Ishikawa (cell line): Measurements from ENCODE around the gene LDLRAP1.

Source experiments
- CEBPB ChIP-seq: IDR thresholded peaks from 2 replicates; pipeline ENCODE4 v1.6.1; 2012
- CREB1 ChIP-seq: IDR thresholded peaks from 2 replicates; pipeline ENCODE4 v1.6.1; 2012; ENCODE audit warnings: low read depth
- EGR1 ChIP-seq: IDR thresholded peaks from 2 replicates; pipeline ENCODE4 v1.6.1; 2012
- EP300 ChIP-seq: IDR thresholded peaks from 2 replicates; pipeline ENCODE4 v1.6.1; 2012; ENCODE audit warnings: borderline replicate concordance
- FOXM1 ChIP-seq: IDR thresholded peaks from 2 replicates; pipeline ENCODE4 v1.6.1; 2012; ENCODE audit warnings: low read depth, borderline replicate concordance
- NFIC ChIP-seq: IDR thresholded peaks from 2 replicates; pipeline ENCODE4 v1.6.1; 2012
- RAD21 ChIP-seq: IDR thresholded peaks from 2 replicates; pipeline ENCODE4 v1.6.1; 2012; ENCODE audit warnings: low read depth
- TAF1 ChIP-seq: IDR thresholded peaks from 2 replicates; pipeline ENCODE4 v1.6.1; 2012; ENCODE audit warnings: low read depth, mild to moderate bottlenecking
- TCF12 ChIP-seq: IDR thresholded peaks from 2 replicates; pipeline ENCODE4 v1.6.1; 2012; ENCODE audit warnings: low read depth
- TEAD4 ChIP-seq: IDR thresholded peaks from 2 replicates; pipeline ENCODE4 v1.6.1; 2012
- YY1 ChIP-seq: IDR thresholded peaks from 2 replicates; pipeline ENCODE4 v1.6.1; 2012; ENCODE audit warnings: low read depth
- ZBTB7A ChIP-seq: IDR thresholded peaks from 2 replicates; pipeline ENCODE4 v1.6.1; 2012; ENCODE audit warnings: low read depth
- TF ChIP-seq, protein P1 (sequence below): IDR thresholded peaks from 2 replicates; pipeline ENCODE4 v1.6.1; 2012
- TF ChIP-seq, protein P2 (sequence below): IDR thresholded peaks from 2 replicates; pipeline ENCODE4 v1.6.1; 2012; ENCODE audit warnings: low read depth, mild to moderate bottlenecking
- TF ChIP-seq, protein P3 (sequence below): IDR thresholded peaks from 2 replicates; pipeline ENCODE4 v1.6.1; 2012

The LDLRAP1 gene

GRCh38 chr1:25555753-25556092 lies 12.3 kb downstream of the LDLRAP1 start:
- no peak for TF ChIP-seq EGR1

DNA sequence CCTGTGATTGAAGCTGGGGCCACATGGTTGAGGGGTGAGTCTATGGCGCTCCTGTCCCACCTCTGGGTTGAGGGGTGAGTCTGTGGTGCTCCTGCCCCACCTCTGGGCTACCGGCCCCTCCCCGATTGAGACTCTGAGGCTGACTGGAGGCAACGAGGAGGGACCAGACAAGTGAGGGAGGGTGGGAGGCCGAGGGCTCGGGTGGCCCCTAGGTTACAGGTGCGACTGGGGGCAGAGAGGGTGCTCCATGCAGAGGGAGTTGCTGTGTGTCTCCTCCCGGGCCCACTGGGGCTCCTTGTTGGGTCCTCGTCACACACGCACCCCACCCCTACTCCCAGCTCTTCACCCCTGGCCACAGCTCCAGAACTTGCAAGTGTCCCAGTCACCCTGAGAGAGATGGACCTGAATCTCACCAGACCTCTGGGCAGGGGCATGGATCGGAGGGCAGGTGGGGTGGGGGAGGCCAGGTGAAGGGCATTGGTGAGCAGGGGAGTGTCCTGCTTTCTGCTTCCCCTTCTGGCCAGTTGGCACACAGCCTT lies 12.8 kb downstream of the LDLRAP1 start:
- no peak for TF ChIP-seq TCF12
- TF ChIP-seq TEAD4 = no peak
- TF ChIP-seq, protein P1, sequence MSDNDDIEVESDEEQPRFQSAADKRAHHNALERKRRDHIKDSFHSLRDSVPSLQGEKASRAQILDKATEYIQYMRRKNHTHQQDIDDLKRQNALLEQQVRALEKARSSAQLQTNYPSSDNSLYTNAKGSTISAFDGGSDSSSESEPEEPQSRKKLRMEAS = no peak
- TF ChIP-seq EGR1 = no peak
- TF ChIP-seq, protein P2, sequence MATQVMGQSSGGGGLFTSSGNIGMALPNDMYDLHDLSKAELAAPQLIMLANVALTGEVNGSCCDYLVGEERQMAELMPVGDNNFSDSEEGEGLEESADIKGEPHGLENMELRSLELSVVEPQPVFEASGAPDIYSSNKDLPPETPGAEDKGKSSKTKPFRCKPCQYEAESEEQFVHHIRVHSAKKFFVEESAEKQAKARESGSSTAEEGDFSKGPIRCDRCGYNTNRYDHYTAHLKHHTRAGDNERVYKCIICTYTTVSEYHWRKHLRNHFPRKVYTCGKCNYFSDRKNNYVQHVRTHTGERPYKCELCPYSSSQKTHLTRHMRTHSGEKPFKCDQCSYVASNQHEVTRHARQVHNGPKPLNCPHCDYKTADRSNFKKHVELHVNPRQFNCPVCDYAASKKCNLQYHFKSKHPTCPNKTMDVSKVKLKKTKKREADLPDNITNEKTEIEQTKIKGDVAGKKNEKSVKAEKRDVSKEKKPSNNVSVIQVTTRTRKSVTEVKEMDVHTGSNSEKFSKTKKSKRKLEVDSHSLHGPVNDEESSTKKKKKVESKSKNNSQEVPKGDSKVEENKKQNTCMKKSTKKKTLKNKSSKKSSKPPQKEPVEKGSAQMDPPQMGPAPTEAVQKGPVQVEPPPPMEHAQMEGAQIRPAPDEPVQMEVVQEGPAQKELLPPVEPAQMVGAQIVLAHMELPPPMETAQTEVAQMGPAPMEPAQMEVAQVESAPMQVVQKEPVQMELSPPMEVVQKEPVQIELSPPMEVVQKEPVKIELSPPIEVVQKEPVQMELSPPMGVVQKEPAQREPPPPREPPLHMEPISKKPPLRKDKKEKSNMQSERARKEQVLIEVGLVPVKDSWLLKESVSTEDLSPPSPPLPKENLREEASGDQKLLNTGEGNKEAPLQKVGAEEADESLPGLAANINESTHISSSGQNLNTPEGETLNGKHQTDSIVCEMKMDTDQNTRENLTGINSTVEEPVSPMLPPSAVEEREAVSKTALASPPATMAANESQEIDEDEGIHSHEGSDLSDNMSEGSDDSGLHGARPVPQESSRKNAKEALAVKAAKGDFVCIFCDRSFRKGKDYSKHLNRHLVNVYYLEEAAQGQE = no peak
- TF ChIP-seq CREB1 = no peak
- no peak for TF ChIP-seq CEBPB
- TF ChIP-seq, protein P3, sequence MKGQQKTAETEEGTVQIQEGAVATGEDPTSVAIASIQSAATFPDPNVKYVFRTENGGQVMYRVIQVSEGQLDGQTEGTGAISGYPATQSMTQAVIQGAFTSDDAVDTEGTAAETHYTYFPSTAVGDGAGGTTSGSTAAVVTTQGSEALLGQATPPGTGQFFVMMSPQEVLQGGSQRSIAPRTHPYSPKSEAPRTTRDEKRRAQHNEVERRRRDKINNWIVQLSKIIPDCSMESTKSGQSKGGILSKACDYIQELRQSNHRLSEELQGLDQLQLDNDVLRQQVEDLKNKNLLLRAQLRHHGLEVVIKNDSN = no peak
- no peak for TF ChIP-seq YY1
- no peak for TF ChIP-seq EP300
- TF ChIP-seq TAF1 = no peak
- no peak for TF ChIP-seq ZBTB7A
- no peak for TF ChIP-seq FOXM1
- TF ChIP-seq NFIC = no peak
- no peak for TF ChIP-seq RAD21

- no peak for TF ChIP-seq EGR1
- TF ChIP-seq, protein P3 = no peak
- no peak for TF ChIP-seq YY1
- TF ChIP-seq EP300 = no peak
- TF ChIP-seq TCF12 = no peak
- TF ChIP-seq ZBTB7A = no peak
- no peak for TF ChIP-seq CEBPB
- no peak for TF ChIP-seq CREB1
- TF ChIP-seq TEAD4 = peak; percentile 22; the same call in 1 of the 2 replicates
- no peak for TF ChIP-seq FOXM1
- TF ChIP-seq NFIC = peak; percentile 44; the same call in 1 of the 2 replicates
- TF ChIP-seq, protein P1 = no peak
- no peak for TF ChIP-seq RAD21
- no peak for TF ChIP-seq TAF1
- TF ChIP-seq, protein P2 = no peak
Observed at GRCh38 chr1:25556791-25557476, 13.5 kb downstream of the LDLRAP1 start.

GRCh38 chr1:25557543-25557942 lies 14.1 kb downstream of the LDLRAP1 start:
- TF ChIP-seq ZBTB7A (no peak), YY1 (no peak), TAF1 (no peak), CEBPB (no peak), TEAD4 (no peak), EGR1 (no peak), TCF12 (no peak)
- TF ChIP-seq, protein P2 = no peak
